OCI-LY1 (cell line): ENCODE data around the gene HDAC7.

Experiments
- H2AFZ ChIP-seq: fragments of 200-600 bp; sonication (generic), shearing (Covaris generic); 2 replicates; pipeline ENCODE4 v1.6.0; 2014; ENCODE audit warnings: antibody characterized with exemption, mild to moderate bottlenecking, low read length
- H3F3A ChIP-seq: fragments of 200-600 bp; sonication (generic), shearing (Covaris generic); 2 replicates; pipeline ENCODE4 v1.6.0; 2014; ENCODE audit warnings: mild to moderate bottlenecking, antibody characterized with exemption, low read length, moderate library complexity; ENCODE audit not compliant: insufficient read depth
- H3K27ac ChIP-seq: fragments of 200-600 bp; sonication (generic); 2 replicates; pipeline ENCODE4 v1.5.1; 2014; ENCODE audit warnings: low read length, mixed run types, mild to moderate bottlenecking, low read depth; ENCODE audit not compliant: poor library complexity, severe bottlenecking
- H3K27me3 ChIP-seq: fragments of 200-600 bp; sonication (generic); 2 replicates; pipeline ENCODE4 v1.6.0; 2014; ENCODE audit warnings: antibody characterized with exemption, mild to moderate bottlenecking, low read length, moderate library complexity; ENCODE audit not compliant: insufficient read depth
- H3K36me3 ChIP-seq: fragments of 200-600 bp; sonication (generic); 2 replicates; pipeline ENCODE4 v1.6.1; 2014; ENCODE audit warnings: mild to moderate bottlenecking, antibody characterized with exemption, low read length, moderate library complexity, mixed read lengths; ENCODE audit not compliant: insufficient read depth
- H3K4me1 ChIP-seq: fragments of 200-600 bp; sonication (generic); 2 replicates; pipeline ENCODE4 v1.5.1; 2014; ENCODE audit warnings: mild to moderate bottlenecking, low read length, moderate library complexity; ENCODE audit not compliant: insufficient read depth, severe bottlenecking
- H3K4me2 ChIP-seq: fragments of 200-600 bp; sonication (generic), shearing (Covaris generic); 2 replicates; pipeline ENCODE4 v1.6.1; 2014; ENCODE audit warnings: low read length
- H3K4me3 ChIP-seq: fragments of 200-600 bp; sonication (generic); 2 replicates; pipeline ENCODE4 v1.5.1; 2014; ENCODE audit warnings: low read length, low read depth, mild to moderate bottlenecking, mixed read lengths; ENCODE audit not compliant: poor library complexity, severe bottlenecking
- H3K79me2 ChIP-seq: fragments of 200-600 bp; shearing (Covaris generic); 2 replicates; pipeline ENCODE4 v1.6.1; 2016; ENCODE audit warnings: mixed run types, low read length, mixed read lengths; ENCODE audit not compliant: insufficient read depth
- H3K9ac ChIP-seq: fragments of 200-600 bp; sonication (generic), shearing (Covaris generic); 2 replicates; pipeline ENCODE4 v1.6.1; 2014; ENCODE audit warnings: mild to moderate bottlenecking, low read length, mixed read lengths
- H3K9me2 ChIP-seq: fragments of 200-600 bp; sonication (generic), shearing (Covaris generic); 2 replicates; pipeline ENCODE4 v1.6.1; 2014; ENCODE audit warnings: low read depth, mild to moderate bottlenecking, low read length, mixed read lengths
- H3K9me3 ChIP-seq: fragments of 200-600 bp; shearing (Covaris generic); 2 replicates; pipeline ENCODE4 v1.6.1; 2014; ENCODE audit warnings: low read length, mixed read lengths
- H4K20me1 ChIP-seq: fragments of 200-600 bp; sonication (generic), shearing (Covaris generic); 2 replicates; pipeline ENCODE4 v1.6.0; 2016; ENCODE audit warnings: mild to moderate bottlenecking, low read length; ENCODE audit not compliant: insufficient read depth
- EZH2 ChIP-seq: fragments of 200-600 bp; sonication (generic), shearing (Covaris generic); IDR thresholded peaks from 2 replicates; pipeline ENCODE4 v1.8.0; 2017; ENCODE audit warnings: borderline replicate concordance, mixed run types, mild to moderate bottlenecking, antibody characterized with exemption, low read length, moderate library complexity, mixed read lengths
- TF ChIP-seq, protein P1 (sequence below): fragments of 200-600 bp; sonication (generic), shearing (Covaris generic); IDR thresholded peaks from 2 replicates; pipeline ENCODE4 v1.5.1; 2017; ENCODE audit warnings: mild to moderate bottlenecking, antibody characterized with exemption, low read length, moderate library complexity, mixed read lengths

HDAC7 gene

DNA sequence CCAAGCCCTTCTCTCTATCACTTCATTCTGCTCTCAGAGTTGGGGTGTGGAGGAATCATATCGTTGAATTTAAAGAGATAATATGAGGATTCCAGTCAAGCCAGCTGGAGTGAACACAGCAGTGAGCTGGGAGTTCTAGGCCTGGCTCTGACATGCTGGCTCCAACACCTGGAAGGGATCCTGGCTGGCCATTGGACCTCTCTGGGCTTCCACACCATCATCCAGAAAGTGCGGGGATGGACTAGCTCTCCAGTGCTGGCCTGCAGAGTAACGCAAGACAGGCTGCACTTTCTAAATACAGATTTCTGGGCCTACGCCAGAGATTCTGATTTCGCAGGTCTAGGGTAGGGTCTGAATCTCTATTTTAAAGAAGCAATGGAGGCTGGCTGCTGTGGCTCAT, 34.8 kb upstream of the HDAC7 start:
- no peaks in the 10 kb centered on the region for H3K4me1 ChIP-seq
- no peaks in the 10 kb centered on the region for H3K9me3 ChIP-seq
- no peaks in the 10 kb centered on the region for H3F3A ChIP-seq
- no peak overlapping the region for H3K27ac ChIP-seq
- no peak overlapping the region for H3K9ac ChIP-seq
- no peak overlapping the region for H3K4me3 ChIP-seq
- H3K79me2 ChIP-seq: no peaks in the 10 kb centered on the region
- H4K20me1 ChIP-seq: no peaks in the 10 kb centered on the region
- H3K9me2 ChIP-seq: no peaks in the 10 kb centered on the region
- H3K27me3 ChIP-seq: 0 out of 2 replicates have a peak, but pooled peaks cover 4% of the 10 kb centered on the region
- H3K36me3 ChIP-seq: no peaks in the 10 kb centered on the region
- H3K4me2 ChIP-seq: no peak overlapping the region
- no peak overlapping the region for H2AFZ ChIP-seq
- no peak for TF ChIP-seq EZH2
- TF ChIP-seq, protein P1, sequence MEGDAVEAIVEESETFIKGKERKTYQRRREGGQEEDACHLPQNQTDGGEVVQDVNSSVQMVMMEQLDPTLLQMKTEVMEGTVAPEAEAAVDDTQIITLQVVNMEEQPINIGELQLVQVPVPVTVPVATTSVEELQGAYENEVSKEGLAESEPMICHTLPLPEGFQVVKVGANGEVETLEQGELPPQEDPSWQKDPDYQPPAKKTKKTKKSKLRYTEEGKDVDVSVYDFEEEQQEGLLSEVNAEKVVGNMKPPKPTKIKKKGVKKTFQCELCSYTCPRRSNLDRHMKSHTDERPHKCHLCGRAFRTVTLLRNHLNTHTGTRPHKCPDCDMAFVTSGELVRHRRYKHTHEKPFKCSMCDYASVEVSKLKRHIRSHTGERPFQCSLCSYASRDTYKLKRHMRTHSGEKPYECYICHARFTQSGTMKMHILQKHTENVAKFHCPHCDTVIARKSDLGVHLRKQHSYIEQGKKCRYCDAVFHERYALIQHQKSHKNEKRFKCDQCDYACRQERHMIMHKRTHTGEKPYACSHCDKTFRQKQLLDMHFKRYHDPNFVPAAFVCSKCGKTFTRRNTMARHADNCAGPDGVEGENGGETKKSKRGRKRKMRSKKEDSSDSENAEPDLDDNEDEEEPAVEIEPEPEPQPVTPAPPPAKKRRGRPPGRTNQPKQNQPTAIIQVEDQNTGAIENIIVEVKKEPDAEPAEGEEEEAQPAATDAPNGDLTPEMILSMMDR: no peak

DNA sequence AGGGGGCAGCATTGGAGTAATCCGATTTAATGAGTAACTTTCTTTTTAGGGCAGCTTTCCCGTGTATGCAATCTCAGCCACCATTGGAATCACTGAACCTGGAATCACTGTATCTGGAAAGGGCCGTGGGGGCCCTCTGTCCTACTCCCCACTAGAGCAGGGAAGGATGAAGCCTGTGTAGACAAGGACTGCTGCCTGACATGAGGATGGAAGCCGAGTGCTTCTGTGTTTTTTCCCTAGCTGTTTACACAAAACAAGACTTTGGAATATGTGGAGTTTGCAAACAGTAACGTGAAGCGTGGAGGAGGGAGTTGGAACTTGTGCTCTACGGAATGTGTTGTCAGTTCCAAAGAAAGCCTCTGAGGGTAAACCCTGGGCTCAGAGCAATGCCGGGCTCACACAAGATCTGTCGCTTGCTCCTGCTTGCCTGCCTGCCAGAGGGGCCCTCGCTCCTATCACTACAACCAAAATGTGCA, 32.4 kb upstream of the HDAC7 start:
- Histone ChIP-seq H3K79me2 (no peaks in the 10 kb centered on the region), H3K9me2 (no peaks in the 10 kb centered on the region), H3K27me3 (0 out of 2 replicates have a peak, but pooled peaks cover 4% of the 10 kb centered on the region), H2AFZ (no peak overlapping the region), H3K9ac (no peak overlapping the region), H3K4me3 (no peak overlapping the region), H3K9me3 (no peaks in the 10 kb centered on the region), H3K27ac (no peak overlapping the region), H3K4me1 (no peaks in the 10 kb centered on the region), H3K4me2 (no peak overlapping the region), H3K36me3 (no peaks in the 10 kb centered on the region), H4K20me1 (no peaks in the 10 kb centered on the region), H3F3A (no peaks in the 10 kb centered on the region)
- TF ChIP-seq EZH2: no peak
- TF ChIP-seq, protein P1: no peak

DNA sequence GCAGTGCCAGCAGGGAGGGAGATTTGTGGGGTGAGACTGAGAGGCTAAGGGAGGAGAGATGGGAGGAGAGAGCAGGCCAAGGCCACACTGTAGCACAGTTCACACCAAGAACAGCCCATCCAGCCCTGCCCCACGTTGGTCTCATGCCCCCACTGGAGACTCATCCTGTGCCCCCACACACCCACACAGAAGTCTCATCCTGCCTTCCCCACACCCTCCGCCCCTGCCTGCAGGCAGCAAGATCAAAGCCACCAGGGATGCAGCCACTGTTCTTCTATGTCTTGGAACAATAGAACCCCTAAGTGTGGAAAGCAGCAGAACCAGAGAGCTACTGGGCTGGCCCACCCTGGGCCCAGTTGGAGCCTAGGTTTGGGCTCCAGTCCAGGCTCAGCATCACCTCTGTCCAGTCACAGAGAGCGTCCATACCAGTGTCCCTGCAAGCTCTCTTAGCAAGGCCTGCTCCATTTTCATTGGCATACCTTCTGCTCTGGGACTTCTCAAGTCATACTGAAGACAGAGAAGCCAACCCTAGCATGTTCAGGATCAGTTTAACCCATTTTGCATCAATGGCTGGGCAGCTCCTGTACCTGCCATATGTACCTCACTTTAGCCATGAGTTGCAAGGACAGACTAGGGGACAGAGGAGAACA, 31.7 kb upstream of the HDAC7 start:
- H3K27me3 ChIP-seq: 0 out of 2 replicates have a peak, but pooled peaks cover 4% of the 10 kb centered on the region
- no peaks in the 10 kb centered on the region for H3K36me3 ChIP-seq
- H3K27ac ChIP-seq: no peak overlapping the region
- no peaks in the 10 kb centered on the region for H3K4me1 ChIP-seq
- TF ChIP-seq, protein P1: no peak
- TF ChIP-seq EZH2: no peak
- no peaks in the 10 kb centered on the region for H3F3A ChIP-seq
- no peak overlapping the region for H3K4me3 ChIP-seq
- no peak overlapping the region for H2AFZ ChIP-seq
- H3K79me2 ChIP-seq: no peaks in the 10 kb centered on the region
- H3K9ac ChIP-seq: no peak overlapping the region
- H3K4me2 ChIP-seq: no peak overlapping the region
- H3K9me2 ChIP-seq: no peaks in the 10 kb centered on the region
- no peaks in the 10 kb centered on the region for H3K9me3 ChIP-seq
- H4K20me1 ChIP-seq: no peaks in the 10 kb centered on the region
